AG04450 (cell line): ENCODE measurements around the gene TNRC6B. TPM values are rescaled to one million over a fixed set of nuclear protein-coding genes. Genes with fewer than 3 reads are reported as not detected.

Source experiments
- CTCF ChIA-PET: fragments of 300-600, 350-600 bp; formaldehyde crosslinking; extraction: SDS; loops from one replicate; lab custom pipeline; 2022; ENCODE audit warnings: antibody characterized with exemption, inconsistent platforms; lab: Charles Lee
- POLR2A ChIA-PET: fragments of 350-600 bp; formaldehyde crosslinking; extraction: SDS; loops from one replicate; lab custom pipeline; 2021; ENCODE audit warnings: antibody characterized with exemption, inconsistent platforms; lab: Yijun Ruan, JAX
- DNase-seq: peaks from one replicate; pipeline ENCODE4 v3.0.0-alpha.2; 2011; ENCODE audit warnings: low read depth, low spot score
- H3K27ac ChIP-seq: one replicate; pipeline ENCODE4 v1.5.1; 2012; ENCODE audit warnings: low read depth, low read length, control low read depth
- H3K27me3 ChIP-seq: one replicate; pipeline ENCODE4 v1.6.0; 2012; ENCODE audit warnings: low read length; ENCODE audit not compliant: control insufficient read depth, insufficient read depth
- H3K4me3 ChIP-seq: 2 replicates; pipeline ENCODE4 v1.5.1; 2011; ENCODE audit warnings: mild to moderate bottlenecking, low read depth, low read length, control low read depth
- H3K9me3 ChIP-seq: 2 replicates; pipeline ENCODE4 v1.5.1; 2012; ENCODE audit warnings: low read length; ENCODE audit not compliant: control insufficient read depth, insufficient read depth
- polyA plus RNA-seq: library from polyadenylated mRNA; depleted of rRNA; stranded (reverse); fragments of >200 nt; gene quantifications from 2 replicates; pipeline ENCODE4 v1.2.3, GENCODE V29; 2011
- TF ChIP-seq, protein P1 (sequence below): IDR thresholded peaks from 2 replicates; pipeline ENCODE4 v1.5.1; 2011; ENCODE audit warnings: low read depth, low read length, control low read depth, inconsistent platforms

TNRC6B gene
- polyA plus RNA-seq, 1 experiment, result 6.6 TPM

DNA sequence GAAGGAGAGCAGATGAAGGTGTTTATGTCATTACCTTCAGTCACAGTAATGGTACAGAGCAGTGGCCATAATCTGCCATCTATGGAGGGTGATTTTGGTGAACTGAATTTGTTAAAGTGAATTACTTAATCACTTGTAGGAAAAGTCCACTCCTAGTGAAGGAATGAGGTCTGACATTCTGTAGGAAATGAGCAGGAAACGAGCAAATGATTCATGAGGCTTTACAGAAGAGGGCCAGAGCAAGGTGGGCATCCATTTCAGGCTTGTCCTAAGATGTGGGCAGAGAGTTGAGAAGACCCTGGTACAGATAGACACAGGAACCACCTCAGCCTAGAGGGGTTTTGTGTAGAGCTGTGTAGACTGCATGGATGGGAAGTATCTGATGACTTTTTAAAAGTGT, 186.7 kb downstream of the TNRC6B start:
- CTCF ChIA-PET, result no interaction called here
- no peak for DNase-seq
- Histone ChIP-seq H3K4me3 (no peak overlapping the region), H3K9me3 (no peaks in the 10 kb centered on the region), H3K27me3 (no peaks in the 10 kb centered on the region), H3K27ac (no peak overlapping the region)
- POLR2A ChIA-PET, result no interaction called here
- TF ChIP-seq, protein P1, sequence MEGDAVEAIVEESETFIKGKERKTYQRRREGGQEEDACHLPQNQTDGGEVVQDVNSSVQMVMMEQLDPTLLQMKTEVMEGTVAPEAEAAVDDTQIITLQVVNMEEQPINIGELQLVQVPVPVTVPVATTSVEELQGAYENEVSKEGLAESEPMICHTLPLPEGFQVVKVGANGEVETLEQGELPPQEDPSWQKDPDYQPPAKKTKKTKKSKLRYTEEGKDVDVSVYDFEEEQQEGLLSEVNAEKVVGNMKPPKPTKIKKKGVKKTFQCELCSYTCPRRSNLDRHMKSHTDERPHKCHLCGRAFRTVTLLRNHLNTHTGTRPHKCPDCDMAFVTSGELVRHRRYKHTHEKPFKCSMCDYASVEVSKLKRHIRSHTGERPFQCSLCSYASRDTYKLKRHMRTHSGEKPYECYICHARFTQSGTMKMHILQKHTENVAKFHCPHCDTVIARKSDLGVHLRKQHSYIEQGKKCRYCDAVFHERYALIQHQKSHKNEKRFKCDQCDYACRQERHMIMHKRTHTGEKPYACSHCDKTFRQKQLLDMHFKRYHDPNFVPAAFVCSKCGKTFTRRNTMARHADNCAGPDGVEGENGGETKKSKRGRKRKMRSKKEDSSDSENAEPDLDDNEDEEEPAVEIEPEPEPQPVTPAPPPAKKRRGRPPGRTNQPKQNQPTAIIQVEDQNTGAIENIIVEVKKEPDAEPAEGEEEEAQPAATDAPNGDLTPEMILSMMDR, result no peak

GRCh38 chr22:40366068-40366467, 188.3 kb downstream of the TNRC6B start:
- ChIA-PET CTCF (interaction anchor here (0.6 kb wide), 1 partner anchor 341 kb away, joined by 5 read pairs; no protein-coding TSS in a partner anchor), POLR2A (no interaction called here)
- Histone ChIP-seq H3K27ac (no peak overlapping the region), H3K27me3 (no peaks in the 10 kb centered on the region), H3K4me3 (no peak overlapping the region), H3K9me3 (no peaks in the 10 kb centered on the region; the same call in 1 of the 2 replicates)
- no peak for DNase-seq
- TF ChIP-seq, protein P1, result no peak

GRCh38 chr22:40367342-40367741, 189.6 kb downstream of the TNRC6B start:
- CTCF ChIA-PET, result no interaction called here
- TF ChIP-seq, protein P1, result no peak
- no peaks in the 10 kb centered on the region for H3K27me3 ChIP-seq
- no peak for DNase-seq
- no peak overlapping the region for H3K27ac ChIP-seq
- no peaks in the 10 kb centered on the region; the same call in 1 of the 2 replicates for H3K9me3 ChIP-seq
- H3K4me3 ChIP-seq, result no peak overlapping the region
- POLR2A ChIA-PET, result no interaction called here

- TF ChIP-seq, protein P1, result no peak
- POLR2A ChIA-PET, result no interaction called here
- H3K27me3 ChIP-seq, result no peaks in the 10 kb centered on the region
- no peak overlapping the region for H3K4me3 ChIP-seq
- no peaks in the 10 kb centered on the region; the same call in 1 of the 2 replicates for H3K9me3 ChIP-seq
- no peak for DNase-seq
- no peak overlapping the region for H3K27ac ChIP-seq
- CTCF ChIA-PET, result interaction anchor here (0.6 kb wide), 1 partner anchor 80 kb away, joined by 4 read pairs; no protein-coding TSS in a partner anchor
Observed at GRCh38 chr22:40368016-40368415, 190.3 kb downstream of the TNRC6B start.

- Histone ChIP-seq H3K9me3 (no peaks in the 10 kb centered on the region; the same call in 1 of the 2 replicates), H3K4me3 (no peak overlapping the region), H3K27me3 (no peaks in the 10 kb centered on the region), H3K27ac (no peak overlapping the region)
- POLR2A ChIA-PET, result no interaction called here
- TF ChIP-seq, protein P1, result no peak
- CTCF ChIA-PET, result no interaction called here
- no peak for DNase-seq
Observed at GRCh38 chr22:40368836-40369235, 191.1 kb downstream of the TNRC6B start.
